ENCODE measurements around the gene ANKS6.

- TF ChIP-seq CTCF (IDR thresholded peaks at IDR 0.05; ENCODE audit: poor library complexity, severe bottlenecking) (no peak), REST (IDR thresholded peaks at IDR 0.05; ENCODE audit: borderline replicate concordance) (no peak), EZH2 (IDR thresholded peaks at IDR 0.05; ENCODE audit: borderline replicate concordance, insufficient read depth, low read length, poor library complexity, severe bottlenecking) (no peak), MXI1 (conservative IDR thresholded peaks at IDR 0.05; ENCODE audit: poor library complexity, severe bottlenecking) (no peak), RAD21 (conservative IDR thresholded peaks at IDR 0.05) (no peak), POLR2AphosphoS5 (IDR thresholded peaks at IDR 0.05) (no peak), EP300 (conservative IDR thresholded peaks at IDR 0.05; ENCODE audit: poor library complexity, severe bottlenecking) (no peak), TAF1 (IDR thresholded peaks at IDR 0.05; ENCODE audit: low read depth) (no peak)
Observed at GRCh38 chr9:98714833-98715232, 81.5 kb downstream of the ANKS6 start.

Measured in neural cell (in vitro differentiated cells).